RWPE2 (cell line): ENCODE measurements around the gene LHFPL2.

ENCODE experiments used
- ATAC-seq: fragments of 200-7000 bp; cut with Tn5 transposase; 3 replicates; pipeline ENCODE4 v1.9.1; 2021; ENCODE audit warnings: low read depth
- DNase-seq: peaks from one replicate; pipeline ENCODE4 v3.0.0-alpha.2; 2020; ENCODE audit warnings: low spot score
- H3K27ac ChIP-seq: fragments of 450-650 bp; 2 replicates; pipeline ENCODE4 v1.5.1; 2017; ENCODE audit warnings: mild to moderate bottlenecking; ENCODE audit not compliant: poor library complexity, severe bottlenecking
- H3K27me3 ChIP-seq: fragments of 250-450 bp; sonication (Bioruptor Pico); 2 replicates; pipeline ENCODE4 v1.5.1; 2021; ENCODE audit warnings: mild to moderate bottlenecking, moderate library complexity; ENCODE audit not compliant: insufficient read depth, poor library complexity, severe bottlenecking
- H3K36me3 ChIP-seq: fragments of 250-450 bp; sonication (Bioruptor Pico); 2 replicates; pipeline ENCODE4 v1.5.1; 2020; ENCODE audit warnings: low read depth, mild to moderate bottlenecking, moderate library complexity
- H3K4me1 ChIP-seq: fragments of 250-450 bp; sonication (Bioruptor Pico); 2 replicates; pipeline ENCODE4 v1.5.1; 2021; ENCODE audit warnings: mild to moderate bottlenecking, moderate library complexity; ENCODE audit not compliant: insufficient read depth, poor library complexity, severe bottlenecking
- H3K4me3 ChIP-seq: fragments of 250-450 bp; sonication (Bioruptor Pico); 2 replicates; pipeline ENCODE4 v1.5.1; 2021; ENCODE audit warnings: mild to moderate bottlenecking, moderate library complexity; ENCODE audit not compliant: severe bottlenecking
- H3K9me3 ChIP-seq: fragments of 250-450 bp; sonication (Bioruptor Pico); 2 replicates; pipeline ENCODE4 v1.5.1; 2021; ENCODE audit warnings: mild to moderate bottlenecking, moderate library complexity; ENCODE audit not compliant: severe bottlenecking
- CTCF ChIP-seq: fragments of 450-650 bp; IDR thresholded peaks from one replicate; pipeline ENCODE4 v1.5.1; 2017; ENCODE audit warnings: mild to moderate bottlenecking, moderate library complexity; ENCODE audit not compliant: poor library complexity, severe bottlenecking

LHFPL2 gene

GRCh38 chr5:78593465-78593864 is 55.1 kb downstream of the LHFPL2 start:
- DNase-seq (no peak), ATAC-seq (no peak)
- no peaks in the 10 kb centered on the region for H3K27me3 ChIP-seq
- H3K36me3 ChIP-seq = peaks cover 21% of the 10 kb centered on the region
- no peak for TF ChIP-seq CTCF
- no peak overlapping the region for H3K4me3 ChIP-seq
- H3K9me3 ChIP-seq = no peaks in the 10 kb centered on the region
- H3K4me1 ChIP-seq = peaks cover 68% of the 10 kb centered on the region
- peak overlapping the region; percentile 75 for H3K27ac ChIP-seq

GRCh38 chr5:78592735-78593386 is 55.7 kb downstream of the LHFPL2 start:
- Histone ChIP-seq H3K4me3 (no peak overlapping the region), H3K27me3 (no peaks in the 10 kb centered on the region), H3K9me3 (no peaks in the 10 kb centered on the region), H3K36me3 (peaks cover 20% of the 10 kb centered on the region), H3K27ac (no peak overlapping the region), H3K4me1 (peaks cover 68% of the 10 kb centered on the region)
- no peak for TF ChIP-seq CTCF
- no peak for ATAC-seq
- no peak for DNase-seq

GRCh38 chr5:78591972-78592700 is 56.4 kb downstream of the LHFPL2 start:
- peaks cover 20% of the 10 kb centered on the region for H3K36me3 ChIP-seq
- H3K4me3 ChIP-seq = no peak overlapping the region
- ATAC-seq = no peak
- H3K9me3 ChIP-seq = no peaks in the 10 kb centered on the region
- peak overlapping the region; percentile 65 for H3K27ac ChIP-seq
- H3K27me3 ChIP-seq = no peaks in the 10 kb centered on the region
- TF ChIP-seq CTCF = no peak
- no peak for DNase-seq
- H3K4me1 ChIP-seq = peaks cover 68% of the 10 kb centered on the region

GRCh38 chr5:78591138-78591612 is 57.4 kb downstream of the LHFPL2 start:
- Histone ChIP-seq H3K4me1 (peaks cover 68% of the 10 kb centered on the region), H3K27ac (peak overlapping the region; percentile 65), H3K27me3 (no peaks in the 10 kb centered on the region), H3K4me3 (no peak overlapping the region), H3K36me3 (peaks cover 20% of the 10 kb centered on the region), H3K9me3 (no peaks in the 10 kb centered on the region)
- ATAC-seq (peak; percentile 37), DNase-seq (no peak)
- no peak for TF ChIP-seq CTCF

GRCh38 chr5:78589923-78590322 is 58.6 kb downstream of the LHFPL2 start:
- H3K9me3 ChIP-seq = no peaks in the 10 kb centered on the region
- peak overlapping the region; percentile 65 for H3K27ac ChIP-seq
- no peak for TF ChIP-seq CTCF
- ATAC-seq (no peak), DNase-seq (no peak)
- H3K27me3 ChIP-seq = no peaks in the 10 kb centered on the region
- no peak overlapping the region for H3K4me3 ChIP-seq
- H3K36me3 ChIP-seq = peaks cover 24% of the 10 kb centered on the region
- peaks cover 62% of the 10 kb centered on the region for H3K4me1 ChIP-seq
